ENCODE measurements around the gene OASL. TPM values are rescaled to one million over a fixed set of nuclear protein-coding genes. Genes with fewer than 3 reads are reported as not detected.

OASL gene
- total RNA-seq, 1 donor from 2014 or later, result 0.19 TPM

DNA sequence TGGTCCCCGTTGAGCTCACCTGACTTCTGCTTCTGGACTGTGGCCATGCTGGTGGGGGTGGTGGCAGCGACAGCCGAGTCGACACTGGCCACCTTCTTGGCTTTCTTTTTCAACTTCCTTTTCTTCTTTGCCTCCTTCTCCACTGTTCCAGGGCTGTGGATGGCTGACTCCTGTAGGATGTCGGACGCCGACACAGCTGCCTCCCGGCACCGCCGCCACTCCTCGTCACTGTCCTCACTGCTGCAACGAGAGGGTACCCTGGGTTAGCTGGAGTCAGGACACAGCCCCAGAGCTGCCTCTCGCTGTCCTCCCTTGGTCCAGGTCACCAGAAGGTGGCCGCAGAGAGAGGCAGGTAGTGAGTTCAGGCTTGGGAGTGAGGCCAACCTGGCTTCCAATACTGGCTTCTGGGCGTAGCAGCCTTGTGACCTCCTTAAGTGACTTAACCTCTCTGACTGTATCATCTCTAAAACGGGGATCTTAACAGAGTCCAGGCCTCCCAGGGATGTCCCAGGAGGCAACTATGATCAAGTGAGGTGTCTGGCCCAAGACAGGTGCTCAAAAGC is 34.7 kb downstream of the OASL start:
- H3K36me3 Mint-ChIP-seq, result peaks cover 4% of the 10 kb centered on the region
- no peak overlapping the region for H3K4me3 Mint-ChIP-seq
- TF ChIP-seq, protein P1, sequence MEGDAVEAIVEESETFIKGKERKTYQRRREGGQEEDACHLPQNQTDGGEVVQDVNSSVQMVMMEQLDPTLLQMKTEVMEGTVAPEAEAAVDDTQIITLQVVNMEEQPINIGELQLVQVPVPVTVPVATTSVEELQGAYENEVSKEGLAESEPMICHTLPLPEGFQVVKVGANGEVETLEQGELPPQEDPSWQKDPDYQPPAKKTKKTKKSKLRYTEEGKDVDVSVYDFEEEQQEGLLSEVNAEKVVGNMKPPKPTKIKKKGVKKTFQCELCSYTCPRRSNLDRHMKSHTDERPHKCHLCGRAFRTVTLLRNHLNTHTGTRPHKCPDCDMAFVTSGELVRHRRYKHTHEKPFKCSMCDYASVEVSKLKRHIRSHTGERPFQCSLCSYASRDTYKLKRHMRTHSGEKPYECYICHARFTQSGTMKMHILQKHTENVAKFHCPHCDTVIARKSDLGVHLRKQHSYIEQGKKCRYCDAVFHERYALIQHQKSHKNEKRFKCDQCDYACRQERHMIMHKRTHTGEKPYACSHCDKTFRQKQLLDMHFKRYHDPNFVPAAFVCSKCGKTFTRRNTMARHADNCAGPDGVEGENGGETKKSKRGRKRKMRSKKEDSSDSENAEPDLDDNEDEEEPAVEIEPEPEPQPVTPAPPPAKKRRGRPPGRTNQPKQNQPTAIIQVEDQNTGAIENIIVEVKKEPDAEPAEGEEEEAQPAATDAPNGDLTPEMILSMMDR (conservative IDR thresholded peaks at IDR 0.05), result no peak
- H3K9me3 Mint-ChIP-seq, result no peaks in the 10 kb centered on the region
- H3K27ac Mint-ChIP-seq, result no peak overlapping the region
- H3K4me1 Mint-ChIP-seq (ENCODE audit: unreplicated experiment), result peaks cover 3% of the 10 kb centered on the region
- no peaks in the 10 kb centered on the region for H3K27me3 Mint-ChIP-seq
- no peak for DNase-seq (ENCODE audit: extremely low spot score, unreplicated experiment)

- TF ChIP-seq, protein P1 (conservative IDR thresholded peaks at IDR 0.05), result peak; percentile 37
- no peaks in the 10 kb centered on the region for H3K27me3 Mint-ChIP-seq
- H3K36me3 Mint-ChIP-seq, result peaks cover 4% of the 10 kb centered on the region
- H3K4me1 Mint-ChIP-seq (ENCODE audit: unreplicated experiment), result peaks cover 3% of the 10 kb centered on the region
- H3K27ac Mint-ChIP-seq, result no peak overlapping the region
- no peaks in the 10 kb centered on the region for H3K9me3 Mint-ChIP-seq
- DNase-seq (ENCODE audit: extremely low spot score, unreplicated experiment), result no peak
- no peak overlapping the region for H3K4me3 Mint-ChIP-seq
Observed at GRCh38 chr12:121003650-121004049, 35.4 kb downstream of the OASL start.

DNA sequence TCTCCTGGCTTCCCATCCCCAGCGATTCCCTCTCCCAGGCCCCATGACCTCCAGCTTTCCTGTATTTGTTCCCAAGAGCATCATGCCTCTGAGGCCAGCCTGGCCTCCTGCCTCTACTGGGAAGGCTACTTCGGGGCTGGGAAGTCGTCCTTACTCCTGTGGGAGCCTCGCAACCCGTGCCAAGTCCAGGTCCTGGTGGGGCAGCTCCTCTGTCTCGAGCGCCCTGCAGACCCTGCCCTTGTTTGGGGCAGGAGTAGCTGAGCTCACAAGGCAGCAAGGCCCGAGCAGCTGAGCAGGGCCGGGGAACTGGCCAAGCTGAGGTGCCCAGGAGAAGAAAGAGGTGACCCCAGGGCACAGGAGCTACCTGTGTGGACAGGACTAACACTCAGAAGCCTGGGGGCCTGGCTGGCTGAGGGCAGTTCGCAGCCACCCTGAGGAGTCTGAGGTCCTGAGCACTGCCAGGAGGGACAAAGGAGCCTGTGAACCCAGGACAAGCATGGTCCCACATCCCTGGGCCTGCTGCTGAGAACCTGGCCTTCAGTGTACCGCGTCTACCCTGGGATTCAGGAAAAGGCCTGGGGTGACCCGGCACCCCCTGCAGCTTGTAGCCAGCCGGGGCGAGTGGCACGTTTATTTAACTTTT is 37.1 kb downstream of the OASL start:
- peaks cover 4% of the 10 kb centered on the region for H3K36me3 Mint-ChIP-seq
- H3K27me3 Mint-ChIP-seq, result no peaks in the 10 kb centered on the region
- peaks cover 12% of the 10 kb centered on the region for H3K4me1 Mint-ChIP-seq (ENCODE audit: unreplicated experiment)
- TF ChIP-seq, protein P1 (conservative IDR thresholded peaks at IDR 0.05), result no peak
- H3K4me3 Mint-ChIP-seq, result no peak overlapping the region
- H3K9me3 Mint-ChIP-seq, result no peaks in the 10 kb centered on the region
- no peak overlapping the region for H3K27ac Mint-ChIP-seq
- DNase-seq (ENCODE audit: extremely low spot score, unreplicated experiment), result no peak

- H3K27ac Mint-ChIP-seq, result no peak overlapping the region
- no peaks in the 10 kb centered on the region for H3K27me3 Mint-ChIP-seq
- peaks cover 12% of the 10 kb centered on the region for H3K4me1 Mint-ChIP-seq (ENCODE audit: unreplicated experiment)
- peaks cover 4% of the 10 kb centered on the region for H3K36me3 Mint-ChIP-seq
- no peak overlapping the region for H3K4me3 Mint-ChIP-seq
- no peak for DNase-seq (ENCODE audit: extremely low spot score, unreplicated experiment)
- TF ChIP-seq, protein P1 (conservative IDR thresholded peaks at IDR 0.05), result no peak
- no peaks in the 10 kb centered on the region for H3K9me3 Mint-ChIP-seq
Observed at GRCh38 chr12:121001060-121001459, 38.0 kb downstream of the OASL start.

DNA sequence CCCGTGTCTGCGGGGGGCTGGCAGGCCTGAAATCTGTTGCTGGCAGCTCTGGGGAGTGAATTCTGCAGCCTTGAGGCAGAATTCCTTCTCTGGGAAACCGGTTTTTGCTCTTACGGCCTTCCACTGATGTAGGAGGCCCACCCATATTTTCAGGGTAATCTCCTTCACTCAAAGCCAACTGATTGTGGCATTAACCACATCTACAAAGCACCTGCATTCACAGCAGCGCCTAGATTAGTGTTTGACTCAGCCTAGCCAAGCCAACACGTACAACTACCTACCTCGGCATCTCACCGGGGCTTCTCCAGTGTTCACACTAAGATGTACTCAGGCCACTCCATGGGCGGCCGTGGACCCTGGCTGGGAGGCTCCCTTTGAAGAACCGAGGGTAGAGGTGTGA is 38.5 kb downstream of the OASL start:
- Mint-ChIP-seq H3K4me1 (ENCODE audit: unreplicated experiment) (peaks cover 12% of the 10 kb centered on the region), H3K4me3 (no peak overlapping the region), H3K27ac (no peak overlapping the region), H3K9me3 (no peaks in the 10 kb centered on the region), H3K36me3 (peaks cover 4% of the 10 kb centered on the region), H3K27me3 (peaks cover 4% of the 10 kb centered on the region)
- TF ChIP-seq, protein P1 (conservative IDR thresholded peaks at IDR 0.05), result no peak
- DNase-seq (ENCODE audit: extremely low spot score, unreplicated experiment), result no peak

All from type B pancreatic cell (in vitro differentiated cells).